SK-MEL-5 (cell line): Measurements from ENCODE around the gene FZR1. TPM values are rescaled to one million over a fixed set of nuclear protein-coding genes. Genes with fewer than 3 reads are reported as not detected.

Source experiments
- DNase-seq: peaks from one replicate; pipeline ENCODE4 v3.0.0-alpha.2; 2016; ENCODE audit warnings: low read depth, low spot score
- in situ Hi-C: cut with HindIII; loops from 2 replicates; pipeline ENCODE4 v1.10.0; 2016; ENCODE audit warnings: low sequenced_read_pairs, high pct_unique_total_duplicates, low pct_unique_long_range_greater_than_20kb
- total RNA-seq: library from RNA; depleted of rRNA; stranded (reverse); fragments of >200 nt; shearing (Covaris generic); gene quantifications from 2 replicates; pipeline ENCODE4 v1.2.3, GENCODE V29; 2014

The FZR1 gene
- total RNA-seq, 1 experiment from 2014 or later: 22.6 TPM

DNA sequence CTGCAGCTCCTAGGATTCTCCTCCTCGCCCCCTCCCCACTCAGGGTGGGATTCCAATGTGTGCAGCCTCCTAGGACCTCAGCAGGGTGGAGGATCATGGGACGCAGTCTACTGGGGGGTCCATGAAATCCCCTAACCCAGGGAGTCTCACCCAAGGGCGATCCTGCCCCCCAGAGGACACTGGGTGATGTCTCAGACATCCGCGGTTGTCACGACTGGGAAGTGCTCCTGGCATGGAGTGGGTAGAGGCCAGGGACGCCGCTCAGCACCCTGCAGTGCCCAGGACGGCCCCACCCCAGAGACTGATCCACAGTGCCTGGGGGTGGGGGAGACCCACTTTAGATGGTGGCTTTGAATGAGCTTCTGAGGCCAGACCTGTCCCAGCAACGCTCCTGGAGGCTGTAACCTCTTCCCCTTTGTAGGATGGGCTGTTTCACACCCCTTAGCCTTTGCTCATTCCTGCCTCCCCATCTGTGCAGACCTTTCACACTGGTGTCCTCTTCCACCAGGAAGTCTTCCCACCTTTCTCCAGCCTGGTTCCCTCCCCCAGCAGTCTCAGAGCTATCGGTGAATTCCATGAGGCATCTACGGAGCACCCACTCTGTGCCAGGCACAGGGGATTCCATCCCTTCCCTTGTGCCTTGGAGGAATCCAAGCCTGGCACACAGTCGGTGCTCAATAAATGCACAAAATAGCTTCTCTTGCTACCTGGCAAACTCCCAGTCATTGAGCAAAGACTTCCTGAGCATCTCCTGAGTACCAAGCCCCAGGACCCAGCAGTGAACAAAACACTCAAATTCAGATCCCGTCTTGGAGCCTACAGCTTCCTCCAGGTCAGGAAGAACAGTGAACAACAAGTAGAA, 36.2 kb upstream of the FZR1 start:
- DNase-seq: no peak
- in situ Hi-C loops: no loop called here

DNA sequence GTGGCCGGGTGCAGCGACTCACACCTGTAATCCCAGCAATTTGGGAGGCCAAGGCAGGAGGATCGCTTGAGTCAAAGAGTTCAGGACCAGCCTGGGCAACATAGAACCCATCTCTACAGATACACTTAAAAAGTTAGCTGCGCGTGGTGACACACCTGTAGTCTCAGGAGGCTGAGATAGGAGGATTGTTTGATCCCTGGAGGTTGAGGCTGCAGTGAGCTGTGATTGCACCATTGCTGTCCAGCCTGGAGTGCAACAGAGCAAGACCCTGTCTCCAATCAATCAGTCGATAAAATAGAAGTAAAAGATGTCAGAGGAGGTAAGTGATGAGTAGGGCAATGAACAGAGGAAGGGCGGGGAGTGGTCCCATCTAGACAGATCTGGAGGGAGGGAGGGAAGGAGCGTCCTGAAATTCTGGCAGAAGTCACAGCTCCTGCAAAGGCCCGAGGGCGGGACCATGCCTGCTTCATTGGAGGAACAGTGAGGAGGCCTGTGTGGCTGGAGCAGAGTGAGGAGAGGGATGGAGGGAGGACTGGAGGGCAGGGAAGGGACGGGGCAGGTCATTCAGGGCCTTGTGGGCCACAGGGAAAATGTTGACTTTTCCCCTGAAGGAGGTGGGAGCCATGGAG, 35.5 kb upstream of the FZR1 start:
- no peak for DNase-seq
- in situ Hi-C loops: no loop called here

DNA sequence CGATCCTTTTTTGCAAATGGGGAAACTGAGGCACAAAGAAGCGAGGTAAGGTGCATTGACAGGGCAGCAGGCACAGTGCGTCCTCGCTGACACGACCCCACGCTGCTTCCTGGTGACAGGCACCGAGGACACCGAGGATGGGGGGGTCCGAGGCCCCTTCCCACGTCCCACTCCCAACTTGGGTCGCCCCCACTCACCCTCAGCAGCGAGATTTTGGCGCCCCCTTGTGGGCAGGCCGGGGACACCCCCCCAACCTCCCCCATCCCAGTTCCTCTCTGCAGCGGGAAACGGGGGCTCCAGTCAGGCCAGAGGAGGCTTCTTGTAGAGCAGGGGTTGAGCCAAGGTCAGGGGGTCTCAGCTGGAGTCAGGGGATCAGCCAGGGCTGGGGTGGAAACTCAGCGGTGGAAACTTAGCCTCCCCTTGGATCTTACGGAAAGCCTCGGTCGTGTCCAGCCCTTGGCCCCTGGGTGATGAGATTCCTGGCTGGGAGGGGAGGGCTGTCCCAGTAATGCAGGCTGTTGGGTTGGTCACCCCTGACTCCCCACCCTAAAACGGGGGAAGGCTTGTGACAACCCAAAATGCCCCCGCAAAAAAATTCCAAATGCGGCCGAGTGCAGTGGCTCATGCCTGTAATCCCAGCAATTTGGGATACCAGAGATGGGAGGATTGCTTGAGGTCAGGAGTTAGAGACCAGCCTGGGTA, 34.0 kb upstream of the FZR1 start:
- in situ Hi-C loops: no loop called here
- peak; percentile 37 for DNase-seq

DNA sequence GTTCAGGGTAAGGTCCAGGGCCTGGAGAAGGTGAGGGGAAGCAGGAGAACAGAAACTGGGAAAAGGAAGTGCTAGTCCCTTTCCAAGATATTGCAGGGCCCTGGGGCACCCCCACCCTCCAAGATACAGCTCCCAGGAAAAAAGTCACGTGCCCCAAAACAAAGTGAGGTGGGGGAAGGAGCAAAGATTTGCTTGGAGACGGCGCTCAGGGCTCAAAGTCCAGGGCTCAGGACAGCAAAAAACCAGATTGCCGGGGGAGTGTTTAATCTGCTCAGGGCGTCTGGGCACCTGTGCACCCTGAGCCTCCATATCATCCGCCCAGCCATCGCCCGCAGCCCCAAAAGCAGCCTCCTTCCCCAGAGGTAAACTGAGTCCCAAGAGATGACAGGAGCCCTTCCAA, 32.1 kb upstream of the FZR1 start:
- in situ Hi-C loops: no loop called here
- DNase-seq: no peak

DNA sequence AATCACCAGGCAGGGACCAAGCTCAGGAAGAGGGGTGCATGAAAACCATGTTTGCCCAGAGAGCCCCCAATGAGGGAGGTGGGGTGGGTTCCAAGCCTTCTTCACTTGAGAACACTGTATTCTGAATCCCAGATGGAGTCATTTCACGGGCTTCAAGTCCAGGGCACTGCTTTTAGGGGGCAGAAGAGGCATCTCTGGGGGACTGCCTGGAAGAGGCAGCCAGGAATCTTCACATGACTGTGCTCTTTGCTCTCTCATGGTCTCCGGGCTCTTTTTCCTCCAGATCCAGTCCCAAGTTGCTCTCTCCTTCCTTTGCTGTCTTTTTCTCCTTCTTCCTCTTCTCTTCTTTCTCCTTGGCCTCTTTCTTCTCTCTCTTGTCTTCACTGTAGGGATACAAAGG, 31.5 kb upstream of the FZR1 start:
- in situ Hi-C loops: no loop called here
- DNase-seq: no peak

DNA sequence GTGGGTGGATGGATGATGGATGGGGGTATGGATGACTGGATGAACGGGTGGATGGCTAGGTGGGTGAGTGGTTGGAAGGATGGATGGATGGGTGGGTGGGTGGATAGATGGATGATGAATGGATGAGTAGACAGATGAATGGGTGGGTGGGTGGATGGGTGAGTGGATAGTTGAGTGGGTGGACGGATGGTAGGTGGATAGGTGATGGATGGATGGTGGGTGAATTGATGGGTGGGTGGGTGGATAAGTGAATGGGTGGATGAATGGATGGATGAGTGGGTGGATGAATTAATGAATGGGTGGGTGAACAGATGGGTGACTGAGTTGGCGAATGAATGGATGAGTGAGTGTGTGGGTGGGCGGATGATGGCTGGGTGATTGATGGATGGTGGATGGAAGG, 30.7 kb upstream of the FZR1 start:
- in situ Hi-C loops: no loop called here
- no peak for DNase-seq

DNA sequence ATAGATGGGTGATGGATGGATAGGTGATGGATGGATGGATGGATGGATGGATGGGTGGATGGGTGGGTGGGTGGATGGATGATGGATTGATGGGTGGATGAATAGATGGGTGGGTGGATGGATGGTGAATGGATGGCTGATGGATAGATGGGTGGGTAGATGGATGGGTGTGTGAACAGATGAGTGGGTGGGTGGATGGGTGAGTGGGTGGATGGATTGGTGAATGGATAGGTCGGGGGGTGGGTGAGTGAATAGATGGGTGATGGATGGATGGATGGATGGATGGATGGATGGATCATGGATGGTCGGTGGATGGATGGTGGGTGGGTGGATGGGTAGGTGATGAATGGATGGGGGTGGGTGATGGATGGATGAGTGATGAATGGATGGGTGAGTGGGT, 29.3 kb upstream of the FZR1 start:
- DNase-seq: no peak
- in situ Hi-C loops: no loop called here

DNA sequence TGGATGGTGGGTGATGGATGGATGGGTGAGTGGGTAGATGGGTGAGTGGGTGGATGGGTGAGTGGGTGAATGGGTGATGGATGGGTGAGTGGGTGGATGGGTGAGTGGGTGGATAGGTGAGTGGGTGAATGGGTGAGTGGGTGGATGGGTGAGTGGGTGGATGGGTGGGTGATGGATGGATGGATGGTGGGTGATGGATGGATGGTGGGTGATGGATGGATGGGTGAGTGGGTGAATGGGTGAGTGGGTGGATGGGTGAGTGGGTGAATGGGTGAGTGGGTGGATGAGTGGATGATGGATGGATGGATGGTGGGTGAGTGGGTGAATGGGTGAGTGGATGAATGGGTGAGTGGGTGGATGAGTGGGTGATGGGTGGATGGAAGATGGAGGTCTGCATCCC, 28.6 kb upstream of the FZR1 start:
- no peak for DNase-seq
- in situ Hi-C loops: no loop called here

DNA sequence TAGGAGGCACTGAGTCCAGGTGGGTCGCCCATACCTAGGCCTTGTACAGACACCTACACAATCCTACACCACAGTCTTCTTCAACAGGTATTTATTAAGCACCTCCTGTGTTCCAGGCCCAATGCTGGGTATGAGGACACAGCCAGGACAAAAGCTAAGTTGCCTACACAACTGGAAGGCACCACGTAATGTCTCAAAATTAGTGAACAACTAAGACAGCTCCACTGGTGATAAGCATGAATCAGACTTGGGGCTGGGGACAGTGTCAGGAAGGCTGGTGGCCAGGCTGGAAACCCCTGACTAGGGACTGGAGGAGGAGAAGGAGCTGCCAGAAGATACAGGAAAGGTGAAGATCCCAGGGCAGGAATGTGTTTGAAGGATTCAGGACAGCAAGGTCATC, 28.2 kb upstream of the FZR1 start:
- in situ Hi-C loops: no loop called here
- no peak for DNase-seq

DNA sequence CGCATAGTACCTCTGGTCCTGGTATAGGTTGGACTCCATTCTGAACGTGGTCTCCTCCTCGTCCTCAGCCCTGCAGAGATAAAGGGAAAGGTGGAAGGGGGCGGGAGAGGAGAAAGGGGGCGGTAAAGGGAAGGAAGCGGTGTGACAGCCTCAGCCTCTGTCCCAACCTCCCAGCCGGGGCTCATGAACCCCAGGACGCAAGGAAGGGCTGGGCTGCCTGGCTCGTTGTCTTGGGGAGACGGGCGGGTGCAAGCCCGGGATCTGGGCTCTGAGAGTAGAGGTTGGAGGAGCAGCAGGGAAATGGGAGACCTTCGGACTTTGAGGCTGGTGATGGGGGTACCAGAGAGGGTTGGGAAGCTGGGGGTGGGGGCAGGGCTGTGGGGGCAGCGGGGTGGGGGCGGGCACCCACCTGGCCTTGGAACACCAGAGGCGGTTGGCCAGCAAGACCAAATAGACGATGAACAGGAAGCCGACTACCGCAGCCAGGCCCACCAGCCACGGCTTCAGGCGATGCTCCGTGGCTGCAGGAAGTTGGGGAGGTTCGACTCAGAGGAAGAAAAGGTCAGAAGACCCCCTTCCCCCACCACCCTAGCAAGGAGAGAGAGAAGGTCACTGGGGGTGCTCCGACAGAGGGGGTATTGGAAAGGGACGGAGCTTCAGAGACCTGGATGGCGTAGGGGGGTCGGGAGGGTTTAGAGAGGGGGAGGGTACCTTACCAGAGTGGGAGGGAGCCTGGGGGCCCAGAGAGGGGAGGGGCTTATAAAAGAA, 27.5 kb upstream of the FZR1 start:
- no peak for DNase-seq
- in situ Hi-C loops: no loop called here

DNA sequence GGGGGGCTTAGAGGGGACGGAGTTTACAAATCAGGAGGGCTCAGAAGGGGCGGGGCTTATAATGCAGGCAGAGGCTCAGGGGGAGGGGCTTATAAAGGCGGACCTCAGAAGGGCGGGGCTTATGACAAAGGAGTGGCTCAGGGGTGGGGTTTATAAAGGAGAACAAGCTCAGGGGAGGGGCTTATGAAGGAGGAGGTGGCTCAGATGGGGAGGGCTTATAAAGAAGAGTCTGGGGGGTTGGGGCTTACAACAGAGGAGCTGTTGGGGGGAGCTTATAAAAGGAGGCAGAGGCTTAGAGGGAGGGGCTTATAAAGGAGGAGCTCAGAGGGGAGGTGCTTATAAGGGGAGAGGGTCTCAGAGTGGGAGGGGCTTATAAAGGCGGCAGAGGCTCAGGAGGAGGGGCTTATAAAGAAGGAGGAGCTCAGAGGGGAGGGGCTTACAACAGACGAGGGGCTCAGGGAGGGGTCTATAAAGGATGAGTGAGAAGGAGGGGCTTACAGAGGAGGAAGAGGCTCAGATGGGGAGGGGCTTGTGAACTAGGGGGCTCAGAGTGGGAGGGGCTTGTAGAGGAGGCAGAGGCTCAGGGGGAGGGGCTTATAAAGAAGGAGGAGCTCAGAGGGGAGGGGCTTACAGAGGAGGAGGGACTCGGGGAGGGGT, 26.8 kb upstream of the FZR1 start:
- in situ Hi-C loops: no loop called here

DNA sequence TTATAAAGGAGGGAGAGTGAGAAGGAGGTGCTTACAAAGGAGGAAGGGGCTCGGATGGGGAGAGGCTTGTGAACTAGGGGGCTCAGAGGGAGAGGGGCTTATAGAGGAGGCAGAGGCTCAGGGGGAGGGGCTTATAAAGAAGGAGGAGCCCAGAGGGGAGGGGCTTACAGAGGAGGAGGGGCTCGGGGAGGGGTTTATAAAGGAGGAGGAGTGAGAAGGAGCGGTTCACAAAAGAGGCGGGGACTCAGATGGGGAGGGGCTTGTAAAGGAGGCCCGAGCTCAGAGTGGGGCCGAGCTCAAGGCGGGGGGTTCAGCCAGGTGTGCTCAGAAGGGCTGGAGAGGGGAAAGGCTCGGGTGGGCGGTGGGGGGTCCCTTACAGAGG, 26.3 kb upstream of the FZR1 start:
- DNase-seq: peak; percentile 31
- in situ Hi-C loops: no loop called here

More for the DNA sequence above, 26.8 kb upstream of the FZR1 start:
- DNase-seq: peak; percentile 45

DNA sequence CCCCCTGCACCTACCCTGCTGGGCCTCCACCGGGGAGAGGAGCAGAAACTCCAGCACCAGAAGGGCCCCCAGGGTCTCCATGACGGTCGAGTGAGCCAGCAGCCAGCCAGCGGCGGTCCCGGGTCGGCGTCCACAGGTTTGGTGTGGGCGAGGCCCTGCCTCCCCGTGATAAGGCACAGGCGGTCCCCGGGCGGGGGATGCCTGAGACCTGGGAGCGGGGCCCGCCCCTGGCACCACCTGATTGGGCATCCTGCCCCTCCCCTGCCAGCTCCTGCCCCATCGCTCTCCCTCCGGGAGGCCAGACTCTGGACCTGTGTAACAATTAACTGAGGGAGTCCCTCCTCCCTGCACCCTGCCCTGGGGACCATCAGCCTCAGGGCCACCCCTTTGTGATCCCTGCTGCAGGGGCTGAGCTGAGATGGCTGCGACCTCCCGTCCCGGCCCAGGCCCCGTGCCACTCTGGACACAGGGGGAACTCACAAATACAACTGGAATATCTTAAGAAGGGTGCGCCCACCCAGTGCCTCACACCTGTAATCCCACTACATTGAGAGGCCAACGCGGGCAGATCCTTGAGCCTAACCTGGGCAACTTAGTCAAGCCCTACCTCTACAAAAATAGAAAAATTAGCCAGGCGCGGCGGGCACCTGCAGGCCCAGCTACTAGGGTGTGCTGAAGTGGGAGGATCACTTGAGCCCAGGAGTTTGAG, 25.6 kb upstream of the FZR1 start, which contains the start of gene SMIM24:
TSS of gene SMIM24 (minus strand) at position 143 of the 709 bp plus-strand sequence. CDS start at position 81, 62 bp downstream.
- in situ Hi-C loops: no loop called here

DNA sequence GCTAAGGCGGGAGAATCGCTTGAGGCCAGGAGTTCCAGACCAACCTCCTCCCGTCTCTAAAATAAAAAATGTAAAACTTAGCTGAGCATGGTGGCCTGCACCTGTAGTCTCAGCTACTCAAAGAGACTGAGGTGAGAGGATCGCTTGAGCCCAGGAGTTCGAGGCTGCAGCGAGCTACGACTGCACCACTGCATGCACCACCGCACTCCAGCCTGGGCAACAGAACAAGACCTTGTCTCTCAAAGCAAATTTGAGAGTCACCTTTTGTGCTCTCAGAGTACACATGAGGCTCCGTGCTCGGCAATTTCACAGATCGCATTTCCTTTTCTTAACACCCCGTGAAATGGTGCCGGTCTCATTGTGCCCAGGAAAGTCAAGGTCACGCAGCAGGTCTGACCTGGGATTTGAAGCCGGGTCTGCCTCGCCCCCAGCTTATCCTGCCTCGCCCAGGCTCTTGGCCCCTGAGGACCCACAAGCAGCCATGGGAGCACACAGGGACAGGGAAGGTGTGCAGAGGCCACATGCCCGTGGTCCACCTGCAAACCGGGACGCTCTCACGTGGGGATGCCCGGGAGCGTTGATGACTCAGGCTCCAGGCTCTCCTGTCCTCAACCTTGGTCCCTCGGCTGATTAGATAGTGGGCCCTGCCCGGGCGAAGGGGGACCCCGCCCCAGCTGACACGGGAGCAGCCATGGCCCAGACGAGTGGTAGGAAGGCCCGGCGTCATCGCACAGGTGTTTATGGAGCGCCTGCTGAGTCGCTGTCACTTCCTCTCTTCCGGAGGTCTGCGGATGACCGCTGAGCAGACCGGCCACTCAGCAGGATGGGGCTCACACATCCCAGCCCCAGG, 24.6 kb upstream of the FZR1 start:
- no peak for DNase-seq

More for the DNA sequence above, 25.6 kb upstream of the FZR1 start, which contains the start of gene SMIM24:
- DNase-seq: no peak

DNA sequence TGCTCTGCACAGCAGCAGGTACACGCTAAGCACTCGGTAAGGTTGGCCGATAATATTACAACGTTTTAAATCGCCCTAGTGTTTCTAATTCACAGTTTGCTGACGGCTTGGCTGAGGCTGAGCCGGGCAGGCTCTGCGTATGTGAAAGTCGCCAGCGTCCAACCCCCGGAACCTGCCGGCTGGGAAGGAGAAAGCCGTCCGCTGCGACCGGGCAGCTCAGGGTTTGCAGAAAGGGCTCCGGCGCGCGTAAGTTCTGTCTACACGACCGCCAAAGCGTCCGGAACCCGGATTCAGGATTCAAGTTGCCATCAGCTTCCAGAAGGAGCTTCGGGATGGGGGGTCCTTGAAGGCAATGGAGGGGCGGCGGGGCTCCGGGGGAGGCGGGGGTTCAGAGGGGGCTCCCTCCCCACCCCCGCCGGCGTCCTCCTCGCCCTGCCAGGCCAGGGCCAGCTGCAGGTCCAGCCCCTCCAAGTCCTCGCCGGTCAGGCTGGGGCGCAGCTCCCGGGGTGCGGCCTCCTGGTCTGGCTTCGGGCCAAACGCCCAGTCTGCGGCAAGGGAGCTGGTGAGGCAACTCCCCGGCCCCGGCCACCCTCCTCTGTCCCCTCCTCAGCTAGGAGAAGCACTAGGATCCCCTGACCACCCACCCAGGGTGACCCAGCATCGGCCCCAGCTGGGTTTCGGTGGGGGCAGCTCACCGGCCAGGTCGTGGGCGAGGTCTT, 23.4 kb upstream of the FZR1 start:
- DNase-seq: no peak
- in situ Hi-C loops: no loop called here

More for the DNA sequence above, 24.6 kb upstream of the FZR1 start:
- in situ Hi-C loops: no loop called here
